WTC11 (cell line): ENCODE data around the gene CLEC1A. TPM values are rescaled to one million over a fixed set of nuclear protein-coding genes. Genes with fewer than 3 reads are reported as not detected.
A peak's percentile ranks its signal among the peaks of the same experiment; 100 is the strongest.

Source experiments
- ATAC-seq: fragments of 200-7000 bp; cut with Tn5 transposase; 2 replicates; pipeline ENCODE4 v1.10.0; 2021; ENCODE audit warnings: mild to moderate bottlenecking, moderate library complexity
- CTCF ChIA-PET: fragments of 300-600 bp; sonication (Branson Sonifier 250); formaldehyde crosslinking; loops from one replicate; lab custom pipeline; 2021; ENCODE audit warnings: antibody characterized with exemption; lab: Charles Lee
- POLR2A ChIA-PET: fragments of 350-600 bp; sonication (Branson Sonifier 250); formaldehyde crosslinking; loops from one replicate; lab custom pipeline; 2021; ENCODE audit warnings: antibody characterized with exemption; lab: Charles Lee
- DNase-seq: peaks from one replicate; pipeline ENCODE4 v3.0.0; 2021; ENCODE audit warnings: low spot score
- H3K27ac Mint-ChIP-seq: 2 replicates; pipeline ENCODE4 v1.8.0; 2021; ENCODE audit warnings: mixed read lengths
- H3K27me3 Mint-ChIP-seq: 2 replicates; pipeline ENCODE4 v1.8.0; 2021; ENCODE audit warnings: low read depth, mild to moderate bottlenecking, moderate library complexity, mixed read lengths
- H3K36me3 Mint-ChIP-seq: 2 replicates; pipeline ENCODE4 v1.8.0; 2021; ENCODE audit warnings: mixed read lengths
- H3K4me1 Mint-ChIP-seq: 2 replicates; pipeline ENCODE4 v1.8.0; 2022; ENCODE audit warnings: mixed read lengths
- H3K4me3 Mint-ChIP-seq: 2 replicates; pipeline ENCODE4 v1.8.0; 2021; ENCODE audit warnings: mild to moderate bottlenecking, moderate library complexity, mixed read lengths
- H3K9me3 Mint-ChIP-seq: 2 replicates; pipeline ENCODE4 v1.8.0; 2021; ENCODE audit warnings: mixed read lengths
- ESRRA ChIP-seq: sonication (generic); formaldehyde crosslinking; IDR thresholded peaks from 2 replicates; pipeline ENCODE4 v1.8.1; 2022; ENCODE audit warnings: mild to moderate bottlenecking, missing genetic modification reagents, borderline replicate concordance
- ETV6 ChIP-seq: sonication (generic); formaldehyde crosslinking; IDR thresholded peaks from 2 replicates; pipeline ENCODE4 v1.8.1; 2022; ENCODE audit warnings: mild to moderate bottlenecking, missing genetic modification reagents
- GTF2I ChIP-seq: fragments of 250-450 bp; sonication (Bioruptor Pico); conservative IDR thresholded peaks from 2 replicates; pipeline ENCODE4 v1.4.0; 2021; ENCODE audit warnings: mild to moderate bottlenecking
- JAZF1 ChIP-seq: fragments of 250-450 bp; sonication (Bioruptor Pico); IDR thresholded peaks from 2 replicates; pipeline ENCODE4 v1.9.0; 2021; ENCODE audit warnings: moderate library complexity, mild to moderate bottlenecking, inconsistent platforms
- KAT7 ChIP-seq: sonication (generic); formaldehyde crosslinking; IDR thresholded peaks from 2 replicates; pipeline ENCODE4 v1.8.1; 2023; ENCODE audit warnings: missing genetic modification reagents, mild to moderate bottlenecking, borderline replicate concordance
- OVOL2 ChIP-seq: fragments of 250-450 bp; sonication (Bioruptor Pico); IDR thresholded peaks from 2 replicates; pipeline ENCODE4 v1.9.0; 2021; ENCODE audit warnings: mild to moderate bottlenecking, borderline replicate concordance
- SMAD3 ChIP-seq: sonication (generic); formaldehyde crosslinking; IDR thresholded peaks from 2 replicates; pipeline ENCODE4 v1.8.0; 2022; ENCODE audit warnings: missing genetic modification reagents, mild to moderate bottlenecking, borderline replicate concordance
- SMAD4 ChIP-seq: sonication (generic); formaldehyde crosslinking; IDR thresholded peaks from 2 replicates; pipeline ENCODE4 v1.8.0; 2022; ENCODE audit warnings: mild to moderate bottlenecking, missing genetic modification reagents
- TCF7 ChIP-seq: sonication (generic); formaldehyde crosslinking; IDR thresholded peaks from 2 replicates; pipeline ENCODE4 v1.8.0; 2022; ENCODE audit warnings: mild to moderate bottlenecking, low read depth, missing genetic modification reagents, moderate library complexity
- ZNF121 ChIP-seq: sonication (generic); formaldehyde crosslinking; IDR thresholded peaks from 2 replicates; pipeline ENCODE4 v1.8.0; 2023; ENCODE audit warnings: missing genetic modification reagents
- total RNA-seq: library from RNA; stranded (reverse); gene quantifications from 3 replicates; pipeline ENCODE4 v1.2.3, GENCODE V29; 2021
- TF ChIP-seq, protein P1 (sequence below): sonication (generic); formaldehyde crosslinking; IDR thresholded peaks from 2 replicates; pipeline ENCODE4 v1.8.0; 2023; ENCODE audit warnings: mild to moderate bottlenecking, missing genetic modification reagents
- TF ChIP-seq, protein P2 (sequence below): sonication (generic); formaldehyde crosslinking; IDR thresholded peaks from 2 replicates; pipeline ENCODE4 v1.8.1; 2023; ENCODE audit warnings: mild to moderate bottlenecking, missing genetic modification reagents, moderate library complexity
- TF ChIP-seq, protein P3 (sequence below): fragments of 250-450 bp; sonication (Bioruptor Pico); IDR thresholded peaks from 2 replicates; pipeline ENCODE4 v1.9.0; 2021; ENCODE audit warnings: mild to moderate bottlenecking
- TF ChIP-seq, protein P4 (sequence below): sonication (generic); formaldehyde crosslinking; IDR thresholded peaks from 2 replicates; pipeline ENCODE4 v1.8.1; 2022; ENCODE audit warnings: low read depth, mild to moderate bottlenecking, moderate library complexity, missing genetic modification reagents, borderline replicate concordance
- TF ChIP-seq, protein P5 (sequence below): sonication (generic); formaldehyde crosslinking; IDR thresholded peaks from 2 replicates; pipeline ENCODE4 v1.8.1; 2022; ENCODE audit warnings: mild to moderate bottlenecking, missing genetic modification reagents, moderate library complexity, borderline replicate concordance

Gene CLEC1A
- total RNA-seq, 1 experiment from 2014 or later: not detected

DNA sequence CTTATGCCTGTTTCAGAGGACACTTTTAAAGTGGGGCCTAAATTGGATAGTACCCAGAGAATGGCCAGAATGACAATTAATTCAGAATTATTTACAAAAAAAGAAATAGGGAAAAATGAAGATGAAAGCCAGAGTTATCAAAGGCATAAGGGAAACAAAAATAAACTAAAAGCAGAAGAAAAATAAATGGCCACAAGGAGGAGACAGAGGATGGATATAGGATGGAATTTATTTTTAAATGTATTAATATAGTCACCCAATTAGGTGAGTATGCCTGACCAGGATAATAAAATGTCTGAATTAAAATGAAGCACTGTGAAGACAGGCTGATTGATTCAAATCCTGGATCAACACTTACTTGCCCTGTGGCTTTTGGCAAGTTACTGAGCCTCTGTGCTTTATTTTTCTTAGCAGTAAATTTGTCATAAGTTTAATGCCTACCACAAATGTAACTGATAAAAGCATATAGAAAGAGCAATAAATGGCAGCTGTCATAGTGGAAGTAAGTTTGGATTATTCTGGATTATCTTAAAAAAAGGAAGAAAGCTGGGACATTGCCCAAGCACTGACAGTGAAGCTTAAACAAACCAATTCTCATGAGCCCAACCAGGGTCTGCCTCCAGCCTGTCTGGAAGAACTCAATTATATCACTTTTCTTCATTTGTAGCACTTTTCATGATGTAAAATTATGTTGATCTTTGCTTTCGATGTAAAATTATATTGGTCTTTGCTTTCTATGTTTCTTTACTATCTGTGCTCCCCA, 64.8 kb downstream of the CLEC1A start:
- H3K9me3 Mint-ChIP-seq: peaks cover 22% of the 10 kb centered on the region
- no peak overlapping the region for H3K27ac Mint-ChIP-seq
- no peaks in the 10 kb centered on the region for H3K27me3 Mint-ChIP-seq
- ATAC-seq (no peak), DNase-seq (no peak)
- CTCF ChIA-PET: interaction anchor here (1.0 to 1.2 kb wide), 2 partner anchors 24 to 106 kb away, joined by 5 to 9 read pairs; partner anchors contain the start of gene CLEC12B
- POLR2A ChIA-PET: no interaction called here
- H3K4me1 Mint-ChIP-seq: peaks cover 16% of the 10 kb centered on the region
- H3K36me3 Mint-ChIP-seq: peaks cover 9% of the 10 kb centered on the region; the same call in 1 of the 2 replicates
- TF ChIP-seq, protein P1, sequence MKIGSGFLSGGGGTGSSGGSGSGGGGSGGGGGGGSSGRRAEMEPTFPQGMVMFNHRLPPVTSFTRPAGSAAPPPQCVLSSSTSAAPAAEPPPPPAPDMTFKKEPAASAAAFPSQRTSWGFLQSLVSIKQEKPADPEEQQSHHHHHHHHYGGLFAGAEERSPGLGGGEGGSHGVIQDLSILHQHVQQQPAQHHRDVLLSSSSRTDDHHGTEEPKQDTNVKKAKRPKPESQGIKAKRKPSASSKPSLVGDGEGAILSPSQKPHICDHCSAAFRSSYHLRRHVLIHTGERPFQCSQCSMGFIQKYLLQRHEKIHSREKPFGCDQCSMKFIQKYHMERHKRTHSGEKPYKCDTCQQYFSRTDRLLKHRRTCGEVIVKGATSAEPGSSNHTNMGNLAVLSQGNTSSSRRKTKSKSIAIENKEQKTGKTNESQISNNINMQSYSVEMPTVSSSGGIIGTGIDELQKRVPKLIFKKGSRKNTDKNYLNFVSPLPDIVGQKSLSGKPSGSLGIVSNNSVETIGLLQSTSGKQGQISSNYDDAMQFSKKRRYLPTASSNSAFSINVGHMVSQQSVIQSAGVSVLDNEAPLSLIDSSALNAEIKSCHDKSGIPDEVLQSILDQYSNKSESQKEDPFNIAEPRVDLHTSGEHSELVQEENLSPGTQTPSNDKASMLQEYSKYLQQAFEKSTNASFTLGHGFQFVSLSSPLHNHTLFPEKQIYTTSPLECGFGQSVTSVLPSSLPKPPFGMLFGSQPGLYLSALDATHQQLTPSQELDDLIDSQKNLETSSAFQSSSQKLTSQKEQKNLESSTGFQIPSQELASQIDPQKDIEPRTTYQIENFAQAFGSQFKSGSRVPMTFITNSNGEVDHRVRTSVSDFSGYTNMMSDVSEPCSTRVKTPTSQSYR (CRISPR knock-in tag): no peak
- TF ChIP-seq, protein P2, sequence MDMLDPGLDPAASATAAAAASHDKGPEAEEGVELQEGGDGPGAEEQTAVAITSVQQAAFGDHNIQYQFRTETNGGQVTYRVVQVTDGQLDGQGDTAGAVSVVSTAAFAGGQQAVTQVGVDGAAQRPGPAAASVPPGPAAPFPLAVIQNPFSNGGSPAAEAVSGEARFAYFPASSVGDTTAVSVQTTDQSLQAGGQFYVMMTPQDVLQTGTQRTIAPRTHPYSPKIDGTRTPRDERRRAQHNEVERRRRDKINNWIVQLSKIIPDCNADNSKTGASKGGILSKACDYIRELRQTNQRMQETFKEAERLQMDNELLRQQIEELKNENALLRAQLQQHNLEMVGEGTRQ (CRISPR knock-in tag): no peak
- TF ChIP-seq ETV6 (CRISPR knock-in tag): no peak
- TF ChIP-seq OVOL2 (CRISPR knock-in tag): no peak
- TF ChIP-seq, protein P3, sequence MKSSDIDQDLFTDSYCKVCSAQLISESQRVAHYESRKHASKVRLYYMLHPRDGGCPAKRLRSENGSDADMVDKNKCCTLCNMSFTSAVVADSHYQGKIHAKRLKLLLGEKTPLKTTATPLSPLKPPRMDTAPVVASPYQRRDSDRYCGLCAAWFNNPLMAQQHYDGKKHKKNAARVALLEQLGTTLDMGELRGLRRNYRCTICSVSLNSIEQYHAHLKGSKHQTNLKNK (CRISPR knock-in tag): no peak
- TF ChIP-seq KAT7 (CRISPR knock-in tag): no peak
- TF ChIP-seq TCF7 (CRISPR knock-in tag): no peak
- TF ChIP-seq ESRRA: no peak
- TF ChIP-seq JAZF1 (CRISPR knock-in tag): no peak
- no peak for TF ChIP-seq SMAD4 (CRISPR knock-in tag)
- TF ChIP-seq ZNF121 (CRISPR knock-in tag): no peak
- no peak overlapping the region for H3K4me3 Mint-ChIP-seq

DNA sequence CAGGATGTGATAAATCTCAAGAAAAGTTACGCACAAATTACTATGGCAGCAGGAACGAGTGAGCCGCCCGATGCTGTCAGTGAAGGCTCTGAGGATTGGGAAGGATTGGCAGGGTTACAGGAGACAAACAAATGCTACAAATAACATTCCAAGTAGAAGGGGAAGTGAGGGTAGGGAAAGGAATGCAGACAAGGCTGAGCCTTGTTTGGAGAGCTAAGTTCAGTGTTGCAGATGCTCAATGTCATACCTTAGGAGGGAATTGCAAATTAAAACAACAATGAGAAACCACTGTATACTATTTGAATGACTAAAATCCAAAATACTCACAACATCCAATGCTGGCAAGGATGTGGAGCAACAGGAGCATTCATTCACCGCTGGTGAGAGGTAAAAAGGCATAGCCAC, 67.0 kb downstream of the CLEC1A start:
- no peak for DNase-seq
- CTCF ChIA-PET: interaction anchor here (0.7 to 1.7 kb wide), 4 partner anchors 21 to 282 kb away, joined by 3 to 9 read pairs (median 4); partner anchors contain the start of gene CLEC12B
- ATAC-seq: peak; percentile 94
- Mint-ChIP-seq H3K36me3 (peaks cover 9% of the 10 kb centered on the region; the same call in 1 of the 2 replicates), H3K27me3 (no peaks in the 10 kb centered on the region), H3K27ac (peak overlapping the region; percentile 85), H3K4me3 (no peak overlapping the region), H3K9me3 (peaks cover 22% of the 10 kb centered on the region), H3K4me1 (peaks cover 16% of the 10 kb centered on the region)
- POLR2A ChIA-PET: no interaction called here
- TF ChIP-seq GTF2I (peak; percentile 75; the same call in 1 of the 2 replicates), SMAD3 (CRISPR knock-in tag) (no peak)
- TF ChIP-seq, protein P4, sequence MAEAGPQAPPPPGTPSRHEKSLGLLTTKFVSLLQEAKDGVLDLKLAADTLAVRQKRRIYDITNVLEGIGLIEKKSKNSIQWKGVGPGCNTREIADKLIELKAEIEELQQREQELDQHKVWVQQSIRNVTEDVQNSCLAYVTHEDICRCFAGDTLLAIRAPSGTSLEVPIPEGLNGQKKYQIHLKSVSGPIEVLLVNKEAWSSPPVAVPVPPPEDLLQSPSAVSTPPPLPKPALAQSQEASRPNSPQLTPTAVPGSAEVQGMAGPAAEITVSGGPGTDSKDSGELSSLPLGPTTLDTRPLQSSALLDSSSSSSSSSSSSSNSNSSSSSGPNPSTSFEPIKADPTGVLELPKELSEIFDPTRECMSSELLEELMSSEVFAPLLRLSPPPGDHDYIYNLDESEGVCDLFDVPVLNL (CRISPR knock-in tag): no peak
- TF ChIP-seq, protein P5, sequence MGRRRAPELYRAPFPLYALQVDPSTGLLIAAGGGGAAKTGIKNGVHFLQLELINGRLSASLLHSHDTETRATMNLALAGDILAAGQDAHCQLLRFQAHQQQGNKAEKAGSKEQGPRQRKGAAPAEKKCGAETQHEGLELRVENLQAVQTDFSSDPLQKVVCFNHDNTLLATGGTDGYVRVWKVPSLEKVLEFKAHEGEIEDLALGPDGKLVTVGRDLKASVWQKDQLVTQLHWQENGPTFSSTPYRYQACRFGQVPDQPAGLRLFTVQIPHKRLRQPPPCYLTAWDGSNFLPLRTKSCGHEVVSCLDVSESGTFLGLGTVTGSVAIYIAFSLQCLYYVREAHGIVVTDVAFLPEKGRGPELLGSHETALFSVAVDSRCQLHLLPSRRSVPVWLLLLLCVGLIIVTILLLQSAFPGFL: no peak
- TF ChIP-seq, all 79 proteins: peak for 1
